ENCODE data around the gene SERGEF.

DNA sequence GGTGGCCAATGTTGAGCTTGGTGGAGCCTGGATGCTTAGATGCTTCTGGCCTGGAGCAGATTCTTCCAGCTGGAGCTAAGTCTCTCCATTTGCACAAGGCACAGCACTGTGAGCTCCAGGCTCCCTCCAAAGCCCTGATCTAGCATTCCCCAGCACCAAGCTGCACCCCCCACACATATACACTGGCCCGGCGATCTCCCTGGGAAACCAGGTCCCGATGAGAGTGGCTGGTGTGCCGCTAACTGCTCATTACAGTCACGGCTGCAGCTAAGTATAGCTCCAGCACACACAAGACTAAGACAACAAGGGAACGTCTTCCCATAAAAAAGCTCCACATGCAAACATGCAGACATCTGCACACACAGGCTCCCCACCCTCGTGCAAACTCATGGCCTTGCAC, 260.7 kb downstream of the SERGEF start:
- TF ChIP-seq, protein P1, sequence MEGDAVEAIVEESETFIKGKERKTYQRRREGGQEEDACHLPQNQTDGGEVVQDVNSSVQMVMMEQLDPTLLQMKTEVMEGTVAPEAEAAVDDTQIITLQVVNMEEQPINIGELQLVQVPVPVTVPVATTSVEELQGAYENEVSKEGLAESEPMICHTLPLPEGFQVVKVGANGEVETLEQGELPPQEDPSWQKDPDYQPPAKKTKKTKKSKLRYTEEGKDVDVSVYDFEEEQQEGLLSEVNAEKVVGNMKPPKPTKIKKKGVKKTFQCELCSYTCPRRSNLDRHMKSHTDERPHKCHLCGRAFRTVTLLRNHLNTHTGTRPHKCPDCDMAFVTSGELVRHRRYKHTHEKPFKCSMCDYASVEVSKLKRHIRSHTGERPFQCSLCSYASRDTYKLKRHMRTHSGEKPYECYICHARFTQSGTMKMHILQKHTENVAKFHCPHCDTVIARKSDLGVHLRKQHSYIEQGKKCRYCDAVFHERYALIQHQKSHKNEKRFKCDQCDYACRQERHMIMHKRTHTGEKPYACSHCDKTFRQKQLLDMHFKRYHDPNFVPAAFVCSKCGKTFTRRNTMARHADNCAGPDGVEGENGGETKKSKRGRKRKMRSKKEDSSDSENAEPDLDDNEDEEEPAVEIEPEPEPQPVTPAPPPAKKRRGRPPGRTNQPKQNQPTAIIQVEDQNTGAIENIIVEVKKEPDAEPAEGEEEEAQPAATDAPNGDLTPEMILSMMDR (IDR thresholded peaks at IDR 0.05) = no peak
- no peak for TF ChIP-seq POLR2A (IDR thresholded peaks at IDR 0.05)
